Measurements from ENCODE around the gene LZTR1.

GRCh38 chr22:20987375-20987774, 5.3 kb downstream of the LZTR1 start:
- no peak for TF ChIP-seq CTCF (conservative IDR thresholded peaks at IDR 0.05; ENCODE audit: low read length)
- TF ChIP-seq EZH2phosphoT487 (IDR thresholded peaks at IDR 0.05; ENCODE audit: borderline replicate concordance), result no peak
